HepG2 (cell line): ENCODE data around the gene UBFD1. TPM values are rescaled to one million over a fixed set of nuclear protein-coding genes. Genes with fewer than 3 reads are reported as not detected.
A peak's percentile ranks its signal among the peaks of the same experiment; 100 is the strongest.

ENCODE experiments used
- ARHGAP35 ChIP-seq: sonication (generic); formaldehyde crosslinking; IDR thresholded peaks from 2 replicates; pipeline ENCODE4 v1.9.0; 2022; ENCODE audit warnings: mild to moderate bottlenecking, inconsistent platforms, moderate library complexity, missing genetic modification reagents, borderline replicate concordance
- GABPB1 ChIP-seq: IDR thresholded peaks from 2 replicates; pipeline ENCODE4 v1.6.1; 2016; ENCODE audit warnings: mild to moderate bottlenecking, missing genetic modification reagents, moderate library complexity, missing compliant biosample characterization
- GFI1 ChIP-seq: sonication (generic); formaldehyde crosslinking; IDR thresholded peaks from 2 replicates; pipeline ENCODE4 v1.5.0; 2020; ENCODE audit warnings: missing genetic modification reagents, mild to moderate bottlenecking, borderline replicate concordance
- GTF3A ChIP-seq: sonication (generic); formaldehyde crosslinking; conservative IDR thresholded peaks from 2 replicates; pipeline ENCODE4 v1.4.0; 2020; ENCODE audit warnings: mild to moderate bottlenecking, missing genetic modification reagents
- HES4 ChIP-seq: sonication (generic); formaldehyde crosslinking; IDR thresholded peaks from 2 replicates; pipeline ENCODE4 v1.9.0; 2021; ENCODE audit warnings: mild to moderate bottlenecking, missing genetic modification reagents, borderline replicate concordance
- HIVEP1 ChIP-seq: sonication (generic); formaldehyde crosslinking; IDR thresholded peaks from 2 replicates; pipeline ENCODE4 v1.4.0; 2020; ENCODE audit warnings: mild to moderate bottlenecking, missing genetic modification reagents
- MLX ChIP-seq: IDR thresholded peaks from 2 replicates; pipeline ENCODE4 v1.6.1; 2016
- PITX1 ChIP-seq: sonication (generic); formaldehyde crosslinking; IDR thresholded peaks from 2 replicates; pipeline ENCODE4 v1.5.1; 2020; ENCODE audit warnings: mild to moderate bottlenecking, missing genetic modification reagents
- RAD21 ChIP-seq: fragments of 450-650 bp; formaldehyde crosslinking; IDR thresholded peaks from 2 replicates; pipeline ENCODE4 v1.5.0; 2020; ENCODE audit warnings: mild to moderate bottlenecking
- RBFOX2 ChIP-seq: fragments of 200-400 bp; formaldehyde crosslinking; IDR thresholded peaks from 2 replicates; pipeline ENCODE4 v1.6.1; 2017; ENCODE audit warnings: low read depth, mild to moderate bottlenecking, low read length
- RFX5 ChIP-seq: IDR thresholded peaks from 2 replicates; pipeline ENCODE4 v1.6.1; 2011; ENCODE audit warnings: low read depth, low read length, improper control_type of control experiment
- SIN3A ChIP-seq: IDR thresholded peaks from 2 replicates; pipeline ENCODE4 v1.6.1; 2011; ENCODE audit warnings: low read depth, mild to moderate bottlenecking, control low read depth, low read length, borderline replicate concordance
- SP1 ChIP-seq, 2 experiments: fragments of 450-650 bp in 1 of 2; sonication (generic) in 1 of 2; formaldehyde crosslinking in 1 of 2; IDR thresholded peaks; 2 replicates each; pipeline versions ENCODE4 v1.4.0 to v1.6.1; 2016 to 2020; ENCODE audit warnings: missing genetic modification reagents in 1 of 2
- TAF1 ChIP-seq: sonication (generic); formaldehyde crosslinking; IDR thresholded peaks from 2 replicates; pipeline ENCODE4 v1.4.0; 2020; ENCODE audit warnings: missing genetic modification reagents
- TRIM24 ChIP-seq: sonication (generic); formaldehyde crosslinking; IDR thresholded peaks from 2 replicates; pipeline ENCODE4 v1.8.0; 2022; ENCODE audit warnings: mild to moderate bottlenecking, missing genetic modification reagents
- ZNF432 ChIP-seq: sonication (generic); formaldehyde crosslinking; IDR thresholded peaks from 2 replicates; pipeline ENCODE4 v1.5.0; 2020; ENCODE audit warnings: missing genetic modification reagents, mild to moderate bottlenecking, borderline replicate concordance
- ZNF547 ChIP-seq: sonication (generic); formaldehyde crosslinking; IDR thresholded peaks from 2 replicates; pipeline ENCODE4 v1.5.1; 2020; ENCODE audit warnings: mild to moderate bottlenecking, missing genetic modification reagents
- ZNF773 ChIP-seq: sonication (generic); formaldehyde crosslinking; IDR thresholded peaks from 2 replicates; pipeline ENCODE4 v1.4.0; 2020; ENCODE audit warnings: missing genetic modification reagents, borderline replicate concordance
- ZNF839 ChIP-seq: sonication (generic); formaldehyde crosslinking; IDR thresholded peaks from 2 replicates; pipeline ENCODE4 v1.4.0; 2020; ENCODE audit warnings: missing genetic modification reagents, mild to moderate bottlenecking, borderline replicate concordance
- ZSCAN30 ChIP-seq: sonication (generic); formaldehyde crosslinking; IDR thresholded peaks from 2 replicates; pipeline ENCODE4 v1.5.0; 2020; ENCODE audit warnings: mild to moderate bottlenecking, missing genetic modification reagents
- polyA plus RNA-seq, 8 experiments: library from polyadenylated mRNA; depleted of rRNA in 3 of 8; stranded (reverse) in 7 of 8; unstranded in 1 of 8; fragments of >200 nt; fragmentation: Illumina TruSeq in 4 of 8; extraction: Trizol in 4 of 8; gene quantifications; 2 replicates each; pipeline versions ENCODE4 v1.2.1 to v1.2.3, GENCODE V29; 2011 to 2016; ENCODE audit warnings: low read depth in 4 of 8, missing spikeins in 1 of 8, mixed read lengths in 1 of 8; ENCODE audit not compliant: insufficient read depth in 1 of 8
- total RNA-seq, 5 experiments: library from RNA; depleted of rRNA; stranded (reverse); fragments of >200 nt; fragmentation: Illumina TruSeq; extraction: Trizol; gene quantifications; 2 replicates each; pipeline ENCODE4 v1.2.3, GENCODE V29; 2016; ENCODE audit warnings: low read depth in 1 of 5
- TF ChIP-seq, protein P1 (sequence below): sonication (generic); formaldehyde crosslinking; IDR thresholded peaks from 2 replicates; pipeline ENCODE4 v1.5.1; 2020; ENCODE audit warnings: mild to moderate bottlenecking, missing genetic modification reagents, borderline replicate concordance
- TF ChIP-seq, protein P2 (sequence below): IDR thresholded peaks from 2 replicates; pipeline ENCODE4 v1.6.1; 2016; ENCODE audit warnings: control low read depth
- TF ChIP-seq, protein P3 (sequence below): sonication (generic); formaldehyde crosslinking; IDR thresholded peaks from 2 replicates; pipeline ENCODE4 v1.5.0; 2020; ENCODE audit warnings: mild to moderate bottlenecking, missing genetic modification reagents
- TF ChIP-seq, protein P4 (sequence below): sonication (generic); formaldehyde crosslinking; IDR thresholded peaks from 2 replicates; pipeline ENCODE4 v1.5.0; 2020; ENCODE audit warnings: missing genetic modification reagents, mild to moderate bottlenecking, borderline replicate concordance

The UBFD1 gene
- total and polyA plus RNA-seq, 2 of the 13 experiments (the other 11 are each of a cell fraction or from before 2014, with no cell fraction given) = 100 to 111 TPM

GRCh38 chr16:23510164-23510914, 47.2 kb upstream of the UBFD1 start, which contains the start of gene GGA2 (continued):
- peak; percentile 99 for TF ChIP-seq HES4 (CRISPR knock-in tag)
- TF ChIP-seq, protein P1, sequence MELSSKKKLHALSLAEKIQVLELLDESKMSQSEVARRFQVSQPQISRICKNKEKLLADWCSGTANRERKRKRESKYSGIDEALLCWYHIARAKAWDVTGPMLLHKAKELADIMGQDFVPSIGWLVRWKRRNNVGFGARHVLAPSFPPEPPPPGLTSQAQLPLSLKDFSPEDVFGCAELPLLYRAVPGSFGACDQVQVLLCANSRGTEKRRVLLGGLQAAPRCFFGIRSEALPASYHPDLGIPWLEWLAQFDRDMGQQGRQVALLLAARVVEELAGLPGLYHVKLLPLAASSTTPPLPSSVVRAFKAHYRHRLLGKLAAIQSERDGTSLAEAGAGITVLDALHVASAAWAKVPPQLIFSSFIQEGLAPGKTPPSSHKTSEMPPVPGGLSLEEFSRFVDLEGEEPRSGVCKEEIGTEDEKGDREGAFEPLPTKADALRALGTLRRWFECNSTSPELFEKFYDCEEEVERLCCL (CRISPR knock-in tag) = no peak
- TF ChIP-seq ARHGAP35 (CRISPR knock-in tag) = peak; percentile 73
- TF ChIP-seq ZNF432 = no peak
- TF ChIP-seq GFI1 (CRISPR knock-in tag) = peak; percentile 53; the same call in 1 of the 2 replicates
- peak; percentile 62 for TF ChIP-seq PITX1 (CRISPR knock-in tag)
- TF ChIP-seq RBFOX2 = peak; percentile 98
- peak; percentile 86 for TF ChIP-seq MLX (CRISPR knock-in tag)
- peak; percentile 93 for TF ChIP-seq SIN3A
- peak; percentile 93 for TF ChIP-seq ZNF773 (CRISPR knock-in tag)
- TF ChIP-seq, protein P2, sequence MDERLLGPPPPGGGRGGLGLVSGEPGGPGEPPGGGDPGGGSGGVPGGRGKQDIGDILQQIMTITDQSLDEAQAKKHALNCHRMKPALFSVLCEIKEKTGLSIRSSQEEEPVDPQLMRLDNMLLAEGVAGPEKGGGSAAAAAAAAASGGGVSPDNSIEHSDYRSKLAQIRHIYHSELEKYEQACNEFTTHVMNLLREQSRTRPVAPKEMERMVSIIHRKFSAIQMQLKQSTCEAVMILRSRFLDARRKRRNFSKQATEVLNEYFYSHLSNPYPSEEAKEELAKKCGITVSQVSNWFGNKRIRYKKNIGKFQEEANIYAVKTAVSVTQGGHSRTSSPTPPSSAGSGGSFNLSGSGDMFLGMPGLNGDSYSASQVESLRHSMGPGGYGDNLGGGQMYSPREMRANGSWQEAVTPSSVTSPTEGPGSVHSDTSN (CRISPR knock-in tag) = peak; percentile 51; the same call in 1 of the 2 replicates
- TF ChIP-seq, protein P3, sequence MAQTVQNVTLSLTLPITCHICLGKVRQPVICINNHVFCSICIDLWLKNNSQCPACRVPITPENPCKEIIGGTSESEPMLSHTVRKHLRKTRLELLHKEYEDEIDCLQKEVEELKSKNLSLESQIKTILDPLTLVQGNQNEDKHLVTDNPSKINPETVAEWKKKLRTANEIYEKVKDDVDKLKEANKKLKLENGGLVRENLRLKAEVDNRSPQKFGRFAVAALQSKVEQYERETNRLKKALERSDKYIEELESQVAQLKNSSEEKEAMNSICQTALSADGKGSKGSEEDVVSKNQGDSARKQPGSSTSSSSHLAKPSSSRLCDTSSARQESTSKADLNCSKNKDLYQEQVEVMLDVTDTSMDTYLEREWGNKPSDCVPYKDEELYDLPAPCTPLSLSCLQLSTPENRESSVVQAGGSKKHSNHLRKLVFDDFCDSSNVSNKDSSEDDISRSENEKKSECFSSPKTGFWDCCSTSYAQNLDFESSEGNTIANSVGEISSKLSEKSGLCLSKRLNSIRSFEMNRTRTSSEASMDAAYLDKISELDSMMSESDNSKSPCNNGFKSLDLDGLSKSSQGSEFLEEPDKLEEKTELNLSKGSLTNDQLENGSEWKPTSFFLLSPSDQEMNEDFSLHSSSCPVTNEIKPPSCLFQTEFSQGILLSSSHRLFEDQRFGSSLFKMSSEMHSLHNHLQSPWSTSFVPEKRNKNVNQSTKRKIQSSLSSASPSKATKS (CRISPR knock-in tag) = no peak; the same call in 1 of the 2 replicates
- peak; percentile 87 for TF ChIP-seq SP1 (IDR thresholded peaks at IDR 0.05)
- TF ChIP-seq SP1 (CRISPR knock-in tag; IDR thresholded peaks at IDR 0.05) = peak; percentile 100
- no peak for TF ChIP-seq TRIM24 (CRISPR knock-in tag)
- peak; percentile 98 for TF ChIP-seq ZNF547 (CRISPR knock-in tag)
- TF ChIP-seq, protein P4, sequence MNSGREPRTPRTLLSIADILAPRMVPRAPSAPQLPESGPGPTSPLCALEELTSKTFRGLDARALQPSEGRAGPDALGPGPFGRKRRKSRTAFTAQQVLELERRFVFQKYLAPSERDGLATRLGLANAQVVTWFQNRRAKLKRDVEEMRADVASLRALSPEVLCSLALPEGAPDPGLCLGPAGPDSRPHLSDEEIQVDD = peak; percentile 91; the same call in 1 of the 2 replicates
- no peak; the same call in 1 of the 2 replicates for TF ChIP-seq GTF3A (CRISPR knock-in tag)
- peak; percentile 94 for TF ChIP-seq TAF1
- TF ChIP-seq ZNF839 (CRISPR knock-in tag) = peak; percentile 3
- no peak; the same call in 1 of the 2 replicates for TF ChIP-seq ZSCAN30
- peak; percentile 61 for TF ChIP-seq RFX5
- peak; percentile 94 for TF ChIP-seq RAD21
- peak; percentile 62; the same call in 1 of the 2 replicates for TF ChIP-seq HIVEP1 (CRISPR knock-in tag)
- peak; percentile 87 for TF ChIP-seq GABPB1 (CRISPR knock-in tag)
